Keratinocyte (primary cell): ENCODE measurements around the gene DACH1. TPM values are rescaled to one million over a fixed set of nuclear protein-coding genes. Genes with fewer than 3 reads are reported as not detected.

Source experiments
- DNase-seq: peaks from one replicate; pipeline ENCODE4 v3.0.0-alpha.2; 2011; ENCODE audit warnings: low read depth, missing footprints, low spot score
- FAIRE-seq: peaks from 2 replicates; lab custom pipeline; 2011; peaks lifted over from hg19 to GRCh38; lab: Jason Lieb, UNC
- H2AFZ ChIP-seq: 2 replicates; pipeline ENCODE4 v1.6.0; 2012; ENCODE audit warnings: low read length, control low read depth, inconsistent platforms; ENCODE audit not compliant: control insufficient read depth
- H3K27ac ChIP-seq: 2 replicates; pipeline ENCODE4 v1.5.1; 2011; ENCODE audit warnings: low read length; ENCODE audit not compliant: control insufficient read depth, insufficient read depth
- H3K27me3 ChIP-seq: 3 replicates; pipeline ENCODE4 v1.6.0; 2011; ENCODE audit warnings: low read length; ENCODE audit not compliant: control insufficient read depth, insufficient read depth; ENCODE audit errors: extremely low read depth
- H3K36me3 ChIP-seq, 2 experiments: 2 replicates in 1 of 2; 3 replicates in 1 of 2; pipeline ENCODE4 v1.5.1; 2011; ENCODE audit warnings: low read length in 2 of 2, mild to moderate bottlenecking in 1 of 2; ENCODE audit not compliant: control insufficient read depth in 2 of 2, insufficient read depth in 2 of 2; ENCODE audit errors: extremely low read depth in 1 of 2
- H3K4me1 ChIP-seq: 3 replicates; pipeline ENCODE4 v1.5.1; 2011; ENCODE audit warnings: low read length; ENCODE audit not compliant: control insufficient read depth, insufficient read depth; ENCODE audit errors: extremely low read depth
- H3K4me2 ChIP-seq: 3 replicates; pipeline ENCODE4 v1.6.0; 2011; ENCODE audit warnings: low read depth, low read length; ENCODE audit not compliant: control insufficient read depth, insufficient read depth; ENCODE audit errors: extremely low read depth
- H3K4me3 ChIP-seq, 3 experiments: fragments of 200-600 bp in 1 of 3; sonication (generic) in 1 of 3; 2 replicates in 2 of 3; 3 replicates in 1 of 3; pipeline ENCODE4 v1.5.1; 2011 to 2016; ENCODE audit warnings: low read length in 3 of 3, mild to moderate bottlenecking in 3 of 3, control low read depth in 2 of 3, inconsistent platforms in 1 of 3, low read depth in 1 of 3, mixed read lengths in 1 of 3, mixed run types in 1 of 3, moderate library complexity in 1 of 3; ENCODE audit not compliant: control insufficient read depth in 2 of 3, insufficient read depth in 2 of 3; ENCODE audit errors: extremely low read depth in 1 of 3
- H3K79me2 ChIP-seq: 2 replicates; pipeline ENCODE4 v1.6.0; 2012; ENCODE audit warnings: low read length; ENCODE audit not compliant: control insufficient read depth, insufficient read depth
- H3K9ac ChIP-seq: 3 replicates; pipeline ENCODE4 v1.6.0; 2011; ENCODE audit warnings: low read length; ENCODE audit not compliant: control insufficient read depth, insufficient read depth; ENCODE audit errors: extremely low read depth
- H3K9me1 ChIP-seq: 3 replicates; pipeline ENCODE4 v1.6.0; 2011; ENCODE audit warnings: low read length; ENCODE audit not compliant: control insufficient read depth, insufficient read depth; ENCODE audit errors: extremely low read depth
- H3K9me3 ChIP-seq: 2 replicates; pipeline ENCODE4 v1.5.1; 2012; ENCODE audit warnings: low read depth, low read length; ENCODE audit not compliant: control insufficient read depth
- H4K20me1 ChIP-seq: 3 replicates; pipeline ENCODE4 v1.6.0; 2011; ENCODE audit warnings: low read length; ENCODE audit not compliant: control insufficient read depth, insufficient read depth; ENCODE audit errors: extremely low read depth
- CTCF ChIP-seq, 3 experiments: IDR thresholded peaks in 1 of 3; conservative IDR thresholded peaks in 1 of 3; optimal IDR thresholded peaks in 1 of 3; 2 replicates in 2 of 3; 3 replicates in 1 of 3; pipeline versions ENCODE3 to v1.5.1; 2011; ENCODE audit warnings: low read length in 3 of 3, mild to moderate bottlenecking in 3 of 3, moderate library complexity in 2 of 3, control low read depth in 1 of 3, inconsistent platforms in 1 of 3; ENCODE audit not compliant: insufficient read depth in 2 of 3; ENCODE audit errors: extremely low read depth in 1 of 3
- EZH2 ChIP-seq: IDR thresholded peaks from one replicate; pipeline ENCODE4 v1.6.1; 2012; ENCODE audit warnings: inconsistent platforms, mild to moderate bottlenecking, low read length, moderate library complexity
- dilution Hi-C: fragments of 300-500 bp; cut with MboI; formaldehyde crosslinking; loops from one replicate; pipeline ENCODE4 v1.7.0; 2020; ENCODE audit warnings: low sequenced_read_pairs; ENCODE audit not compliant: extremely low pct_ligation_motif_present
- polyA plus RNA-seq, 5 experiments: library from polyadenylated mRNA; depleted of rRNA in 3 of 5; stranded (reverse) in 3 of 5; stranded (forward) in 1 of 5; unstranded in 1 of 5; fragments of >200 nt; gene quantifications; 1 replicate in 1 of 5; 2 replicates in 3 of 5; 3 replicates in 1 of 5; pipeline versions ENCODE4 v1.2.1 to v1.2.3, GENCODE V29; 2011 to 2012; ENCODE audit warnings: missing spikeins in 2 of 5, low read depth in 1 of 5, low replicate concordance in 1 of 5

Gene DACH1
- polyA plus RNA-seq, 1 donor (not counting 4 experiments of a cell fraction or from before 2014, with no cell fraction given), result not detected

GRCh38 chr13:71492346-71492871 is 374.6 kb downstream of the DACH1 start:
- no peak for DNase-seq
- no peak for FAIRE-seq
- dilution Hi-C loops, result no loop called here
- TF ChIP-seq EZH2, result no peak
- Histone ChIP-seq H3K4me3 (no peak overlapping the region), H3K9ac (no peak overlapping the region), H3K9me1 (no peaks in the 10 kb centered on the region), H3K9me3 (no peaks in the 10 kb centered on the region), H3K4me2 (no peak overlapping the region), H3K27ac (no peak overlapping the region), H2AFZ (no peak overlapping the region), H3K4me1 (no peaks in the 10 kb centered on the region), H3K36me3 (no peaks in the 10 kb centered on the region), H3K27me3 (no peaks in the 10 kb centered on the region), H3K79me2 (no peaks in the 10 kb centered on the region), H4K20me1 (no peaks in the 10 kb centered on the region)

- no peaks in the 10 kb centered on the region for H3K36me3 ChIP-seq
- no peaks in the 10 kb centered on the region for H3K9me3 ChIP-seq
- no peaks in the 10 kb centered on the region for H3K79me2 ChIP-seq
- no peak overlapping the region for H3K9ac ChIP-seq
- no peak overlapping the region for H3K4me3 ChIP-seq
- no peak overlapping the region for H3K27ac ChIP-seq
- no peak overlapping the region for H2AFZ ChIP-seq
- H3K27me3 ChIP-seq, result no peaks in the 10 kb centered on the region
- dilution Hi-C loops, result no loop called here
- H4K20me1 ChIP-seq, result no peaks in the 10 kb centered on the region
- no peak for FAIRE-seq
- no peaks in the 10 kb centered on the region for H3K4me1 ChIP-seq
- no peaks in the 10 kb centered on the region for H3K9me1 ChIP-seq
- no peak for TF ChIP-seq EZH2
- no peak for TF ChIP-seq CTCF (optimal IDR thresholded peaks at IDR 0.05 in 1 of 3, IDR thresholded peaks at IDR 0.05 in 1 of 3, conservative IDR thresholded peaks at IDR 0.05 in 1 of 3; ENCODE audit: extremely low read depth in 1 of 3, insufficient read depth in 2 of 3, low read length in 3 of 3)
- H3K4me2 ChIP-seq, result no peak overlapping the region
- DNase-seq, result no peak
These were observed 376.0 kb downstream of the DACH1 start for GRCh38 chr13:71491010-71491409.

DNA sequence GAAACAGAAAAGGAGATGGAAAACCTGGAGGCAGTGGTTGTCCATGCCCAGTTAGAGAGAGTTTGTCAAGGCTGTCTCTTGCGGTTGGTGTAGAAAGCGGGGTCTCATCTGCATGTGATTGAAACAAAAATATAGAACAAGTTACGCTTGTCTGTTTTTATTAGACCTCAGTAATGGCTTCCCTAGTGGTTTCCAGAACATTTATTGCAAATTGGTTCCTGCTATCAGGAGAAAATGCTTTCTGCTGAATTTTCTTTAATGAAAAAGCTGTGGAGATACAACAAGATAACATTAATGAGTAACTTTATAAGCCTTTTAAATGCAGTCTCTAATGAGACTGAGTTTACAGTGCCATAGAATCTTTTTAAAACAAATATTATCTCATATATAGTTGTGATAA is 378.0 kb downstream of the DACH1 start:
- Histone ChIP-seq H3K9me1 (no peaks in the 10 kb centered on the region), H3K4me2 (no peak overlapping the region), H2AFZ (no peak overlapping the region), H3K27me3 (no peaks in the 10 kb centered on the region), H3K79me2 (no peaks in the 10 kb centered on the region), H3K27ac (no peak overlapping the region), H3K9me3 (no peaks in the 10 kb centered on the region), H3K36me3 (no peaks in the 10 kb centered on the region), H3K4me3 (no peak overlapping the region), H3K4me1 (no peaks in the 10 kb centered on the region), H4K20me1 (no peaks in the 10 kb centered on the region), H3K9ac (no peak overlapping the region)
- FAIRE-seq (no peak), DNase-seq (no peak)
- dilution Hi-C loops, result no loop called here
- TF ChIP-seq EZH2 (no peak), CTCF (optimal IDR thresholded peaks at IDR 0.05 in 1 of 3, IDR thresholded peaks at IDR 0.05 in 1 of 3, conservative IDR thresholded peaks at IDR 0.05 in 1 of 3; ENCODE audit: extremely low read depth in 1 of 3, insufficient read depth in 2 of 3, low read length in 3 of 3) (no peak)
